ENCODE data around the gene DEPDC1B. TPM values are rescaled to one million over a fixed set of nuclear protein-coding genes. Genes with fewer than 3 reads are reported as not detected.
"Not testable (repeated sequence)": the region's sequence is repeated elsewhere in the genome, so short reads cannot be mapped to it uniquely, and the experiment has no call there.

Gene DEPDC1B
- total RNA-seq, 2 experiments from 2014 or later = 35.3 to 38.7 TPM

- H3K9me3 Mint-ChIP-seq (ENCODE audit: low read depth); CTCF ChIA-PET; ATAC-seq; H3K36me3 Mint-ChIP-seq; DNase-seq; H3K4me3 Mint-ChIP-seq; H3K27ac Mint-ChIP-seq; H3K4me1 Mint-ChIP-seq: not testable (repeated sequence)
- H3K27me3 Mint-ChIP-seq = peaks cover 16% of the 10 kb centered on the region
Measured at GRCh38 chr5:60715201-60715928, 15.4 kb upstream of the DEPDC1B start.

GRCh38 chr5:60712950-60713349 lies 13.0 kb upstream of the DEPDC1B start:
- no peak overlapping the region for H3K4me3 Mint-ChIP-seq
- ATAC-seq (no peak), DNase-seq (no peak)
- H3K36me3 Mint-ChIP-seq = no peaks in the 10 kb centered on the region
- CTCF ChIA-PET = no interaction called here
- no peaks in the 10 kb centered on the region for H3K9me3 Mint-ChIP-seq (ENCODE audit: low read depth)
- peaks cover 6% of the 10 kb centered on the region for H3K27me3 Mint-ChIP-seq
- H3K4me1 Mint-ChIP-seq = no peaks in the 10 kb centered on the region
- H3K27ac Mint-ChIP-seq = no peak overlapping the region

GRCh38 chr5:60711892-60712291 lies 11.9 kb upstream of the DEPDC1B start:
- ATAC-seq; H3K4me3 Mint-ChIP-seq; H3K4me1 Mint-ChIP-seq; H3K9me3 Mint-ChIP-seq (ENCODE audit: low read depth); H3K36me3 Mint-ChIP-seq; H3K27ac Mint-ChIP-seq; DNase-seq; H3K27me3 Mint-ChIP-seq: not testable (repeated sequence)
- CTCF ChIA-PET = interaction anchor here (1.7 kb wide), 1 partner anchor 12 kb away, joined by 5 read pairs; the partner anchor contains the start of gene DEPDC1B

- H3K27ac Mint-ChIP-seq = no peak overlapping the region
- no peak overlapping the region for H3K4me3 Mint-ChIP-seq
- CTCF ChIA-PET = interaction anchor here (0.6 to 1.3 kb wide), 2 partner anchors 11 to 500 kb away, joined by 3 to 4 read pairs; partner anchors contain the start of gene DEPDC1B
- no peaks in the 10 kb centered on the region for H3K4me1 Mint-ChIP-seq
- no peaks in the 10 kb centered on the region for H3K9me3 Mint-ChIP-seq (ENCODE audit: low read depth)
- H3K36me3 Mint-ChIP-seq = no peaks in the 10 kb centered on the region
- DNase-seq (no peak), ATAC-seq (no peak)
- peaks cover 6% of the 10 kb centered on the region for H3K27me3 Mint-ChIP-seq
Measured at GRCh38 chr5:60710362-60710761, 10.4 kb upstream of the DEPDC1B start.

DNA sequence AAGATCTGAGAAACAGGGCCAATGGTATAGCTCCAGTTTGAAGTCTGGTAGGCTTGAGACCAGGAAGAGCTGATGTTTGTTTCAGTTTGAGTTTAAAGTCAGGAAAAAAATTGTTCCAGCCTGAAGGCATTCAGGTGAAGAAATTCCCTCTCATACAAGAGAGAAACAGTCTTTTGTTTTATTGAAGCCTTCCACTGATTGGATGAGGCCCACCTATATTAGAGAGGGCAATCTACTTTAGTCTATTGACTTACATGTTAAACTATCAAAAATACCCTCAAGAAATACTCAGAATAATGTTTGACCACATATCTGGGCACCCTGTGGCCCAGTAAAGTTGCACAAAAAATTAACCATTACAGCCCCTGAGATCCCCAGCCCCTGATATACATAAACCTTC lies 5.2 kb upstream of the DEPDC1B start:
- no peaks in the 10 kb centered on the region for H3K36me3 Mint-ChIP-seq
- CTCF ChIA-PET = no interaction called here

DNA sequence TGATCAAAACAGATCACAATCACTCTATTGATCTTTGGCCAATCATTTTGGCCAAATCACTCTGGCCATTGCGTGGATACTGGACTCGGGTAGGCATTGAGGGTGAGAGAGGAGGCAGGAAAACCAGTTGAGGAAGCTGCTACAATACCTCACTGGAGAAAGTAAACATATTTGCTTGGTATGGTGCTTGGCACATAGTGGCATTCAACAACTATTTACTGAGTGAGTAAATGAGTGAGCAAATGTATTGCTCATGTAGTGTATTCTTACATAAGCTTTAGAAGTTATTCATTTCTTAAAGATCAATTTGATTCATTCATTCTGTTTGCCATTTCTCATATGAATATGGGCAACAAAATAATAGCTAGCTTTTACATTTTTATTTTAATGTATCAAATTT lies 4.0 kb upstream of the DEPDC1B start:
- Mint-ChIP-seq H3K9me3 (ENCODE audit: low read depth) (no peaks in the 10 kb centered on the region), H3K27me3 (peaks cover 12% of the 10 kb centered on the region), H3K4me3 (no peak overlapping the region), H3K36me3 (no peaks in the 10 kb centered on the region), H3K27ac (no peak overlapping the region), H3K4me1 (peaks cover 11% of the 10 kb centered on the region)
- DNase-seq (no peak), ATAC-seq (no peak)
- CTCF ChIA-PET = interaction anchor here (1.0 kb wide), 1 partner anchor 35 kb away, joined by 3 read pairs; no protein-coding TSS in a partner anchor

More for the DNA sequence above, 5.2 kb upstream of the DEPDC1B start:
- Mint-ChIP-seq H3K27ac (no peak overlapping the region), H3K9me3 (ENCODE audit: low read depth) (no peaks in the 10 kb centered on the region), H3K27me3 (peaks cover 12% of the 10 kb centered on the region), H3K4me3 (no peak overlapping the region), H3K4me1 (peaks cover 8% of the 10 kb centered on the region)
- DNase-seq (no peak), ATAC-seq (no peak)

DNA sequence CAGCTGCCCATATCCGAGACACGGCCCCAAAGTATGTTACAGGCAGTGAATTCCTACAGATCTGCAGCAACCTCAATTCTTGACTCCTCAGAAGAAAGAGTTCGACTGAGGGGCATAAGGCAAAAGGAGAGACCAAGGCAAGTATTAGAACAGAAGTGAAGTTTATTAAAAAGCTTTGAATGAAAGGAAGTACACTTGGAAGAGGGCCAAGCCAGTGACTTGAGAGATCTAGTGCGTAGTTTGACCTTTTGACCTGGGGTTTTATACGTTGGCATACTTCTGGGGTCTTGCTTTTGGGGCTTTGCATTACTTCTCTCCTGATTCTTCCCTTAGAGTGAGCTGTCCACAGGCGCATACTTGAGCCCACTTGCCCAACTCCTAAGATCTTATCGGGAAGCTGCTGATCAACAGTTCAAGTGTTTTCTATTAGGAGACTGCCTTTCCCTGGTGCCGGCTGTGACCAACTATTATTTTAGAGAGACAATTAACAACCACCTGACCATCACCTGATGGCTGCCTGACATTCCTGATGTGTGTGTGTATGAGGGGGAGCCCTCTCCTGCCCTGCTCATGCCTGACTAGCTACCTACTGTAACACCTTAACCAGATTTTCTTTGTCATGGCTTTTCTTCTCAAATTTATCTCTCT lies 1.5 kb upstream of the DEPDC1B start:
- ATAC-seq (no peak), DNase-seq (no peak)
- H3K4me1 Mint-ChIP-seq = peaks cover 31% of the 10 kb centered on the region
- peaks cover 12% of the 10 kb centered on the region for H3K27me3 Mint-ChIP-seq
- CTCF ChIA-PET = interaction anchor here (1.2 to 4.2 kb wide), 2 partner anchors 12 to 32 kb away, joined by 3 to 34 read pairs; no protein-coding TSS in a partner anchor
- peaks cover 5% of the 10 kb centered on the region for H3K36me3 Mint-ChIP-seq
- no peak overlapping the region for H3K27ac Mint-ChIP-seq
- H3K9me3 Mint-ChIP-seq (ENCODE audit: low read depth) = no peaks in the 10 kb centered on the region
- H3K4me3 Mint-ChIP-seq = no peak overlapping the region

DNA sequence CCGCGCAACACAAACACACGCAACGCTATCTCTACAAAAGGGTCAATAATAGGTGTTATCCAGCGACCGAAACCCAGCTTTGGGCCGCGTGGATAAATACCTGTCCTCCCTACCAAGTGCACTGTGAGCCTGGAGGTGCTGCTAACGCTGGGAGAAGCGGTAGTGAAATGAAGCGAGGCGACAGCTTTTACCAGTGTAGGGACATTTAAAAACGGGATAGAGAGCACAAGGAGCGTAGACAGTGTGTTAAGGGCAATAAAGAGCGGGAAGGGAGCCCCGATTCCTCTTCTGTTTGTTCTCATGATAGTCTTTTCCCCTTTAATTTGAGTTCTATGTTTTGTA lies 421 bp upstream of the DEPDC1B start:
- H3K36me3 Mint-ChIP-seq = peaks cover 7% of the 10 kb centered on the region
- peaks cover 31% of the 10 kb centered on the region for H3K4me1 Mint-ChIP-seq
- CTCF ChIA-PET = interaction anchor here (0.8 to 4.2 kb wide), 10 partner anchors 10 to 244 kb away, joined by 3 to 34 read pairs (median 6); partner anchors contain the start of genes ELOVL7, ERCC8 and NDUFAF2
- peaks cover 12% of the 10 kb centered on the region for H3K27me3 Mint-ChIP-seq
- ATAC-seq (peak; percentile 25), DNase-seq (peak; percentile 41)
- H3K4me3 Mint-ChIP-seq = peak overlapping the region; percentile 88
- H3K27ac Mint-ChIP-seq = peak overlapping the region; percentile 90
- H3K9me3 Mint-ChIP-seq (ENCODE audit: low read depth) = no peaks in the 10 kb centered on the region

DNA sequence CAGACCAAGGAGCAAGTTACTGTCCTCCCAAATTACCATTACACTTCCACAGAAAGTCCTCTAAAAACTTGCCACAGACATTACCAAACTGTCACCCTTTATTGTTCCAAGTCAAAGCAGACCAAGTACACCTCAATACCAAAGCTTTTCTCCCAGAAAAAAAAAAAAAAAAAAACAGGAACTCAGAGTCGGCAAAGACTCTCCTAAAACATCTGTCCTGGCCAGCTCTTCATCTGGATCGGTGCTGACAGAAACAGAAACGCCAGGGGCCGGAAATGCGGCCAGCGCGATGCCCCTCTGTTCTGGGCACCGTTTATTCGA lies 718 bp downstream of the DEPDC1B start:
- CTCF ChIA-PET = interaction anchor here (0.5 to 4.2 kb wide), 14 partner anchors 10 to 709 kb away, joined by 3 to 34 read pairs (median 5); partner anchors contain the start of gene ELOVL7
- peaks cover 31% of the 10 kb centered on the region for H3K4me1 Mint-ChIP-seq
- H3K36me3 Mint-ChIP-seq = peaks cover 12% of the 10 kb centered on the region
- H3K27me3 Mint-ChIP-seq = peaks cover 12% of the 10 kb centered on the region
- DNase-seq (no peak), ATAC-seq (no peak)
- H3K27ac Mint-ChIP-seq = peak overlapping the region; percentile 90
- no peaks in the 10 kb centered on the region for H3K9me3 Mint-ChIP-seq (ENCODE audit: low read depth)
- peak overlapping the region; percentile 88 for H3K4me3 Mint-ChIP-seq

- Mint-ChIP-seq H3K27ac (no peak overlapping the region), H3K27me3 (peaks cover 8% of the 10 kb centered on the region), H3K9me3 (ENCODE audit: low read depth) (no peaks in the 10 kb centered on the region), H3K4me1 (peaks cover 31% of the 10 kb centered on the region), H3K4me3 (peak overlapping the region; percentile 22), H3K36me3 (peaks cover 15% of the 10 kb centered on the region)
- CTCF ChIA-PET = interaction anchor here (0.7 to 2.1 kb wide), 5 partner anchors 14 to 245 kb away, joined by 3 to 13 read pairs (median 5); no protein-coding TSS in a partner anchor
- ATAC-seq = no peak
- DNase-seq = no peak
Measured at GRCh38 chr5:60698336-60698735, 1.6 kb downstream of the DEPDC1B start.

DNA sequence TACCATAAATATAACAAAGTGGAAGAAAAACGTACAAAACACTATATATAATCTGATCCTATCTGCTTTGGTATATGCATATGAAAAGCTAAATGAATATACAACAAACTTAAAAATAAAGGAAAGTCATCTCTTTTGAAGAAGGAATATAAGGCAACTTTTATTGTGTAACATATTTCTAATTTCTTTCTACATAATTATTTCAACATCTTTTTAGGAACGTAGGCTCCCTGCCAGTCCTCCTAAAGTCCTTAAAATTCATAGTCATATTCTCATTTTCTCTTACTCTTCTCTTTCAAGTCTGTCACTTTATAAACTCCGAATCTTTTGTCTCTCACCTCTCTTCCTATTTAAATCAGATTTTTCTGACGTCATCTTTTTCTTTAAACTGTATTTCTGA lies 9.6 kb downstream of the DEPDC1B start:
- no peaks in the 10 kb centered on the region for H3K27me3 Mint-ChIP-seq
- H3K27ac Mint-ChIP-seq = no peak overlapping the region
- no peak overlapping the region for H3K4me3 Mint-ChIP-seq
- H3K36me3 Mint-ChIP-seq = peaks cover 29% of the 10 kb centered on the region
- ATAC-seq = no peak
- no peaks in the 10 kb centered on the region for H3K9me3 Mint-ChIP-seq (ENCODE audit: low read depth)
- no peak for DNase-seq
- CTCF ChIA-PET = interaction anchor here (5.3 kb wide), 1 partner anchor 11 kb away, joined by 34 read pairs; the partner anchor contains the start of gene DEPDC1B
- H3K4me1 Mint-ChIP-seq = no peaks in the 10 kb centered on the region

GRCh38 chr5:60688980-60689379 lies 11.0 kb downstream of the DEPDC1B start:
- H3K9me3 Mint-ChIP-seq (ENCODE audit: low read depth) = no peaks in the 10 kb centered on the region
- H3K27me3 Mint-ChIP-seq = no peaks in the 10 kb centered on the region
- no peaks in the 10 kb centered on the region for H3K4me1 Mint-ChIP-seq
- peaks cover 36% of the 10 kb centered on the region for H3K36me3 Mint-ChIP-seq
- DNase-seq (no peak), ATAC-seq (no peak)
- no peak overlapping the region for H3K27ac Mint-ChIP-seq
- CTCF ChIA-PET = interaction anchor here (1.0 to 5.3 kb wide), 5 partner anchors 10 to 874 kb away, joined by 3 to 34 read pairs (median 4); partner anchors contain the start of gene DEPDC1B
- no peak overlapping the region for H3K4me3 Mint-ChIP-seq

- Mint-ChIP-seq H3K9me3 (ENCODE audit: low read depth) (no peaks in the 10 kb centered on the region), H3K4me3 (no peak overlapping the region), H3K4me1 (no peaks in the 10 kb centered on the region), H3K27ac (no peak overlapping the region), H3K27me3 (no peaks in the 10 kb centered on the region), H3K36me3 (peaks cover 40% of the 10 kb centered on the region)
- CTCF ChIA-PET = interaction anchor here (1.0 to 5.3 kb wide), 6 partner anchors 9 to 873 kb away, joined by 3 to 34 read pairs (median 4); partner anchors contain the start of gene DEPDC1B
- no peak for DNase-seq
- peak; percentile 79 for ATAC-seq
Measured at GRCh38 chr5:60687927-60688720, 11.8 kb downstream of the DEPDC1B start.
